ENCODE measurements around the gene HOXD4.

GRCh38 chr2:176169181-176169580 lies 17.8 kb downstream of the HOXD4 start:
- TF ChIP-seq CTCF (IDR thresholded peaks at IDR 0.05; ENCODE audit: low read depth, low read length, poor library complexity, severe bottlenecking) (no peak), EZH2phosphoT487 (IDR thresholded peaks at IDR 0.05; ENCODE audit: borderline replicate concordance, low read length) (no peak)
